Ectodermal cell (in vitro differentiated cells): ENCODE results near the gene COX4I2.

Experiments used
- H3K27ac ChIP-seq: 2 replicates; pipeline ENCODE4 v1.7.0; 2013; ENCODE audit warnings: mild to moderate bottlenecking, low read depth, low read length; ENCODE audit not compliant: insufficient read depth, poor library complexity, severe bottlenecking
- H3K27me3 ChIP-seq: 2 replicates; pipeline ENCODE4 v1.7.0; 2013; ENCODE audit warnings: mild to moderate bottlenecking, low read length; ENCODE audit not compliant: insufficient read depth, control insufficient read depth, poor library complexity, severe bottlenecking
- H3K36me3 ChIP-seq: one replicate; pipeline ENCODE4 v1.7.0; 2013; ENCODE audit warnings: low read length; ENCODE audit not compliant: control insufficient read depth, insufficient read depth
- H3K4me1 ChIP-seq: one replicate; pipeline ENCODE4 v1.7.0; 2013; ENCODE audit warnings: low read length; ENCODE audit not compliant: control insufficient read depth, insufficient read depth
- H3K4me3 ChIP-seq: 2 replicates; pipeline ENCODE4 v1.7.0; 2013; ENCODE audit warnings: low read depth, low read length, control low read depth; ENCODE audit not compliant: insufficient read depth
- H3K9me3 ChIP-seq: 2 replicates; pipeline ENCODE4 v1.7.0; 2013; ENCODE audit warnings: mild to moderate bottlenecking, low read length, moderate library complexity; ENCODE audit not compliant: control insufficient read depth
- WGBS, 2 experiments: methylation state at CpG; one replicate each; pipeline ENCODE4 v1.1.7; 2013; ENCODE audit warnings: missing lambda C conversion rate in 2 of 2; 5-methylcytosine and 5-hydroxymethylcytosine counted together

Gene COX4I2

GRCh38 chr20:31652917-31653396 lies 15.2 kb downstream of the COX4I2 start:
- H3K4me3 ChIP-seq, result no peak overlapping the region
- no peaks in the 10 kb centered on the region for H3K9me3 ChIP-seq
- H3K36me3 ChIP-seq, result no peaks in the 10 kb centered on the region
- H3K4me1 ChIP-seq, result no peaks in the 10 kb centered on the region
- H3K27me3 ChIP-seq, result no peaks in the 10 kb centered on the region
- no peak overlapping the region for H3K27ac ChIP-seq
- WGBS, 2 experiments, result 91 to 96% methylated on average over 5 of the region's 5 CpGs

- H3K4me1 ChIP-seq, result no peaks in the 10 kb centered on the region
Observed at GRCh38 chr20:31653561-31653960, 15.8 kb downstream of the COX4I2 start.

GRCh38 chr20:31654534-31654933 lies 16.8 kb downstream of the COX4I2 start:
- no peaks in the 10 kb centered on the region for H3K36me3 ChIP-seq
- H3K4me1 ChIP-seq, result no peaks in the 10 kb centered on the region
- H3K9me3 ChIP-seq, result no peaks in the 10 kb centered on the region
- H3K27ac ChIP-seq, result no peak overlapping the region
- H3K27me3 ChIP-seq, result no peaks in the 10 kb centered on the region
- no peak overlapping the region for H3K4me3 ChIP-seq
- WGBS, 2 experiments, result 86 to 89% methylated on average over 5 of the region's 5 CpGs

More at GRCh38 chr20:31653561-31653960, 15.8 kb downstream of the COX4I2 start:
- WGBS, 2 experiments, result 68 to 69% methylated on average over 5 of the region's 5 CpGs
- H3K27me3 ChIP-seq, result no peaks in the 10 kb centered on the region
- H3K27ac ChIP-seq, result no peak overlapping the region
- no peaks in the 10 kb centered on the region for H3K36me3 ChIP-seq
- no peaks in the 10 kb centered on the region for H3K9me3 ChIP-seq
- H3K4me3 ChIP-seq, result no peak overlapping the region

GRCh38 chr20:31661625-31662371 lies 24.1 kb downstream of the COX4I2 start:
- Histone ChIP-seq H3K4me3 (no peak overlapping the region), H3K27me3 (no peaks in the 10 kb centered on the region), H3K4me1 (peaks cover 10% of the 10 kb centered on the region), H3K27ac (peak overlapping the region; percentile 26), H3K9me3 (no peaks in the 10 kb centered on the region), H3K36me3 (peaks cover 5% of the 10 kb centered on the region)
- WGBS, 2 experiments, result 12% methylated on average over 31 of the region's 31 CpGs

GRCh38 chr20:31662372-31662854 lies 24.7 kb downstream of the COX4I2 start:
- peaks cover 10% of the 10 kb centered on the region for H3K4me1 ChIP-seq
- H3K27me3 ChIP-seq, result no peaks in the 10 kb centered on the region
- H3K36me3 ChIP-seq, result peaks cover 5% of the 10 kb centered on the region
- peak overlapping the region; percentile 26 for H3K27ac ChIP-seq
- no peaks in the 10 kb centered on the region for H3K9me3 ChIP-seq
- H3K4me3 ChIP-seq, result no peak overlapping the region
- WGBS, 2 experiments, result 72% methylated on average over 6 of the region's 6 CpGs

GRCh38 chr20:31663524-31663837 lies 25.8 kb downstream of the COX4I2 start:
- Histone ChIP-seq H3K27ac (no peak overlapping the region), H3K36me3 (peaks cover 5% of the 10 kb centered on the region), H3K27me3 (no peaks in the 10 kb centered on the region), H3K4me1 (peaks cover 10% of the 10 kb centered on the region), H3K9me3 (no peaks in the 10 kb centered on the region), H3K4me3 (no peak overlapping the region)
- WGBS, 2 experiments, result 96% methylated on average over 2 of the region's 2 CpGs

- Histone ChIP-seq H3K4me1 (peaks cover 10% of the 10 kb centered on the region), H3K36me3 (peaks cover 5% of the 10 kb centered on the region), H3K27me3 (no peaks in the 10 kb centered on the region), H3K4me3 (no peak overlapping the region), H3K27ac (no peak overlapping the region), H3K9me3 (no peaks in the 10 kb centered on the region)
- 90 to 92% methylated on average over 10 to 11 of the region's 11 CpGs for WGBS, 2 experiments
Observed at GRCh38 chr20:31663838-31664695, 26.4 kb downstream of the COX4I2 start.

GRCh38 chr20:31664696-31665354 lies 27.1 kb downstream of the COX4I2 start:
- Histone ChIP-seq H3K27me3 (no peaks in the 10 kb centered on the region), H3K36me3 (peaks cover 5% of the 10 kb centered on the region), H3K4me1 (peaks cover 10% of the 10 kb centered on the region), H3K27ac (no peak overlapping the region), H3K4me3 (no peak overlapping the region), H3K9me3 (no peaks in the 10 kb centered on the region)
- 94 to 96% methylated on average over 2 of the region's 2 CpGs for WGBS, 2 experiments

GRCh38 chr20:31665753-31666152 lies 28.0 kb downstream of the COX4I2 start:
- Histone ChIP-seq H3K4me3 (no peak overlapping the region), H3K36me3 (peaks cover 5% of the 10 kb centered on the region), H3K4me1 (peaks cover 10% of the 10 kb centered on the region), H3K27ac (no peak overlapping the region), H3K27me3 (no peaks in the 10 kb centered on the region), H3K9me3 (no peaks in the 10 kb centered on the region)
- 80 to 84% methylated on average over 10 of the region's 10 CpGs for WGBS, 2 experiments
